KBM-7 (cell line): ENCODE results near the gene TAF11L9.
"Not testable (repeated sequence)": the region's sequence is repeated elsewhere in the genome, so short reads cannot be mapped to it uniquely, and the experiment has no call there.

Experiments used
- DNase-seq: peaks from one replicate; pipeline ENCODE4 v3.0.0-alpha.2; 2015
- in situ Hi-C: fragments of 300-500 bp; cut with MboI; formaldehyde crosslinking; loops from 2 replicates; pipeline ENCODE4 v1.14.3; 2020; ENCODE audit warnings: low sequenced_read_pairs, low pct_unique_long_range_greater_than_20kb, mixed read lengths

The TAF11L9 gene

GRCh38 chr5:17594255-17594654 lies at the start of gene TAF11L9:
TSS of gene TAF11L9 (minus strand) at chr5:17594394.
- in situ Hi-C loops, DNase-seq: not testable (repeated sequence)

- DNase-seq = no peak
- in situ Hi-C loops = no loop called here
These were observed 40.0 kb upstream of the TAF11L9 start, which contains the start of gene TAF11L14 for GRCh38 chr5:17634160-17634559. TSS of gene TAF11L14 (plus strand) at chr5:17634460.

- DNase-seq, in situ Hi-C loops: not testable (repeated sequence)
These were observed 37.6 kb upstream of the TAF11L9 start, which contains the start of gene TAF11L13 for GRCh38 chr5:17631788-17632187. TSS of gene TAF11L13 (plus strand) at chr5:17632088.

GRCh38 chr5:17625686-17626085 lies 31.5 kb upstream of the TAF11L9 start:
- no peak for DNase-seq
- in situ Hi-C loops = no loop called here

- no peak for DNase-seq
These were observed 26.4 kb upstream of the TAF11L9 start for GRCh38 chr5:17620627-17621026.

GRCh38 chr5:17619354-17619753 lies 25.2 kb upstream of the TAF11L9 start:
- DNase-seq = no peak
- in situ Hi-C loops = no loop called here

More at GRCh38 chr5:17620627-17621026, 26.4 kb upstream of the TAF11L9 start:
- in situ Hi-C loops = no loop called here

- DNase-seq = no peak
- in situ Hi-C loops = no loop called here
These were observed 20.8 kb upstream of the TAF11L9 start for GRCh38 chr5:17614872-17615605.

- in situ Hi-C loops, DNase-seq: not testable (repeated sequence)
These were observed 15.9 kb upstream of the TAF11L9 start, which contains the start of gene TAF11L12 for GRCh38 chr5:17610092-17610491. TSS of gene TAF11L12 (plus strand) at chr5:17610392.

- DNase-seq, in situ Hi-C loops: not testable (repeated sequence)
These were observed 13.3 kb upstream of the TAF11L9 start for GRCh38 chr5:17607461-17607860.

GRCh38 chr5:17604951-17605350 lies 10.8 kb upstream of the TAF11L9 start:
- in situ Hi-C loops = no loop called here
- no peak for DNase-seq

- in situ Hi-C loops, DNase-seq: not testable (repeated sequence)
These were observed 9.7 kb upstream of the TAF11L9 start, which contains the start of gene TAF11L11 for GRCh38 chr5:17603880-17604279. TSS of gene TAF11L11 (plus strand) at chr5:17604183.

GRCh38 chr5:17597728-17598127 lies 3.5 kb upstream of the TAF11L9 start, which contains the start of gene TAF11L10:
TSS of gene TAF11L10 (minus strand) at chr5:17597828.
- in situ Hi-C loops, DNase-seq: not testable (repeated sequence)

GRCh38 chr5:17590860-17591259 lies 3.3 kb downstream of the TAF11L9 start, which contains the start of gene TAF11L8:
TSS of gene TAF11L8 (minus strand) at chr5:17590960.
- DNase-seq, in situ Hi-C loops: not testable (repeated sequence)

GRCh38 chr5:17585658-17586057 lies 8.5 kb downstream of the TAF11L9 start, which contains the start of gene TAF11L7:
TSS of gene TAF11L7 (minus strand) at chr5:17585758.
- DNase-seq, in situ Hi-C loops: not testable (repeated sequence)
